ENCODE data around the gene CELF2.

The CELF2 gene

DNA sequence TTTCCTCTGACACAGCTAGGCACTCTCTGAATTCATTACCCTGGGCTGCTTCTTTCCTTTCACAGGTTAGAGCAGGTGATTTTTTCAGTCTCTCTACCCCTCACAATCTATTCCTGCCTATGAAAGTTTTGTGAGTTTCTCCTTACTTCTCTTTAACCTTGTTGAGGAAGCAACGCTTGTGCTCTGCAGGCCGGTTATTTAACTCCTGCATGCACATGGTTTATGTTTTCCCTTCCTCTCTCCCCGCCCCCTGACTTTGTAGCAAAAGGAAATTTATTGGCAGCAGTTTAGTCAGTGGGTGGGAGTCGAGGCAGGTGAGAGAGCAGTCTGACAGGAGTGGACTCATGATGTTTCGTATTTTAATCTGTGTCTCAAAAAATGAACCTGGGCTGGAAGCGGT is 91.9 kb downstream of the CELF2 start:
- TF ChIP-seq, protein P1, sequence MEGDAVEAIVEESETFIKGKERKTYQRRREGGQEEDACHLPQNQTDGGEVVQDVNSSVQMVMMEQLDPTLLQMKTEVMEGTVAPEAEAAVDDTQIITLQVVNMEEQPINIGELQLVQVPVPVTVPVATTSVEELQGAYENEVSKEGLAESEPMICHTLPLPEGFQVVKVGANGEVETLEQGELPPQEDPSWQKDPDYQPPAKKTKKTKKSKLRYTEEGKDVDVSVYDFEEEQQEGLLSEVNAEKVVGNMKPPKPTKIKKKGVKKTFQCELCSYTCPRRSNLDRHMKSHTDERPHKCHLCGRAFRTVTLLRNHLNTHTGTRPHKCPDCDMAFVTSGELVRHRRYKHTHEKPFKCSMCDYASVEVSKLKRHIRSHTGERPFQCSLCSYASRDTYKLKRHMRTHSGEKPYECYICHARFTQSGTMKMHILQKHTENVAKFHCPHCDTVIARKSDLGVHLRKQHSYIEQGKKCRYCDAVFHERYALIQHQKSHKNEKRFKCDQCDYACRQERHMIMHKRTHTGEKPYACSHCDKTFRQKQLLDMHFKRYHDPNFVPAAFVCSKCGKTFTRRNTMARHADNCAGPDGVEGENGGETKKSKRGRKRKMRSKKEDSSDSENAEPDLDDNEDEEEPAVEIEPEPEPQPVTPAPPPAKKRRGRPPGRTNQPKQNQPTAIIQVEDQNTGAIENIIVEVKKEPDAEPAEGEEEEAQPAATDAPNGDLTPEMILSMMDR (IDR thresholded peaks at IDR 0.05; ENCODE audit: low read depth, low read length) = no peak
- TF ChIP-seq MYC (IDR thresholded peaks at IDR 0.05; ENCODE audit: low read depth, low read length) (no peak), POLR2A (IDR thresholded peaks at IDR 0.05; ENCODE audit: extremely low read depth, insufficient read length) (no peak)
- TF ChIP-seq, protein P2, sequence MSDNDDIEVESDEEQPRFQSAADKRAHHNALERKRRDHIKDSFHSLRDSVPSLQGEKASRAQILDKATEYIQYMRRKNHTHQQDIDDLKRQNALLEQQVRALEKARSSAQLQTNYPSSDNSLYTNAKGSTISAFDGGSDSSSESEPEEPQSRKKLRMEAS (IDR thresholded peaks at IDR 0.05; ENCODE audit: low read depth, low read length) = no peak
- no peak for DNase-seq (ENCODE audit: low read depth)
- no peak overlapping the region for H3K4me3 ChIP-seq (ENCODE audit: low read depth, low read length)

DNA sequence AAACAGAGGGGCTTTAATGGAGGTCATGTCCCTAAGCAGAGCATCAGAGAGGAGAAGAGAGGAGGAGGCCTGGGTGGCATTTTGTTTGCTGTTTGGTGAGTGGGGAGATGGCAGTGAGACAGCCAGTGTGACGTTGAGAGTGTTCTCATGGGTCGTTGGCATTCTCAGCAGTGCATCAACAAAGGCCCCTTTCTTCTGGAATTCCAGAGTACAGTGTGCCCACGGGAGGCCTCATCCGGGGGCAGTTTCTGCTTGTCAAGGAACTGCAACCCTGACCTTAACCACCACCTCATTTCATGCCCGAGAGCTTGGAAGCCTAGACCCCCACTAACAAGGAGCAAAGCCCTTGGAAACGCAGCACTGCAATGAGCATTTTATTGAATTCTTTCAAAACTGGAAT is 92.9 kb downstream of the CELF2 start:
- no peak for TF ChIP-seq MYC (IDR thresholded peaks at IDR 0.05; ENCODE audit: low read depth, low read length)
- TF ChIP-seq, protein P1 (IDR thresholded peaks at IDR 0.05; ENCODE audit: low read depth, low read length) = no peak
- TF ChIP-seq, protein P2 (IDR thresholded peaks at IDR 0.05; ENCODE audit: low read depth, low read length) = no peak
- no peak for TF ChIP-seq POLR2A (IDR thresholded peaks at IDR 0.05; ENCODE audit: extremely low read depth, insufficient read length)
- no peak overlapping the region for H3K4me3 ChIP-seq (ENCODE audit: low read depth, low read length)
- DNase-seq (ENCODE audit: low read depth) = no peak

DNA sequence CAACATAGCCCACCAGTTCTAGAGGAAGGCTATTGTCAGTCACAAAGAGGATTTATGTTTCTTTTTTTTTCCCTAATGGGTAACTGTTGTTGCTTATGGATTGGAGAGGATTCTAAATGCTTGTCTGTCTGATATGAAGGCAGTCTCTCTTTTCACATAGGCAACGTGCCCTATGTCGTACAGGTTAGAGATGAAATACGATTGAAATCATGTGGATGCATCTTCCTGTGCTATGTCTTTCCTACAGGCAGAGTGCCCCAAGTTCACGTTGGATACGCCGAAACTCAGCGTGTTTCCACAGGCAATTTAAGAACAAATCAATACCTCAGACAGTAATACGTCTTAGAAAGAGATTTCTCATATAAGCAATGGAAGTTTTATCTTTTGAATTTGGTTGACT is 93.8 kb downstream of the CELF2 start:
- no peak for DNase-seq (ENCODE audit: low read depth)
- TF ChIP-seq, protein P2 (IDR thresholded peaks at IDR 0.05; ENCODE audit: low read depth, low read length) = no peak
- TF ChIP-seq MYC (IDR thresholded peaks at IDR 0.05; ENCODE audit: low read depth, low read length) (no peak), POLR2A (IDR thresholded peaks at IDR 0.05; ENCODE audit: extremely low read depth, insufficient read length) (no peak)
- TF ChIP-seq, protein P1 (IDR thresholded peaks at IDR 0.05; ENCODE audit: low read depth, low read length) = no peak
- no peak overlapping the region for H3K4me3 ChIP-seq (ENCODE audit: low read depth, low read length)

DNA sequence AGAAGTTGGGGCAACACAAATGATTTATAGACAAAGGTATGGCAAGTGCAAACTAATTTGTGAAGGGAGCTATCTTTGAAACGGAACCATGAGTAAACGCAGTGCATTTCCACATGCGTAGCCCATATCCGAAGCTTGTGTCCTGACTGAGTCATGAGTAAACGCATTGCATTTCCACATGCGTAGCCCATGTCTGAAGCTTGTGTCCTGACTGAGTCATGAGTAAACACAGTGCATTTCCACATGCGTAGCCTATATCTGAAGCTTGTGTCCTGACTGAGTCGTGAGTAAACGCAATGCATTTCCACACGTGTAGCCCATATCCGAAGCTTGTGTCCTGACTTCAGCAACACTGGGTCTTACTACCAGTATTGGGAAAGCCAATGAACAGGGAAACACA is 95.0 kb downstream of the CELF2 start:
- no peak for DNase-seq (ENCODE audit: low read depth)
- H3K4me3 ChIP-seq (ENCODE audit: low read depth, low read length) = no peak overlapping the region
- TF ChIP-seq POLR2A (IDR thresholded peaks at IDR 0.05; ENCODE audit: extremely low read depth, insufficient read length) (no peak), MYC (IDR thresholded peaks at IDR 0.05; ENCODE audit: low read depth, low read length) (no peak)
- TF ChIP-seq, protein P1 (IDR thresholded peaks at IDR 0.05; ENCODE audit: low read depth, low read length) = no peak
- TF ChIP-seq, protein P2 (IDR thresholded peaks at IDR 0.05; ENCODE audit: low read depth, low read length) = no peak

DNA sequence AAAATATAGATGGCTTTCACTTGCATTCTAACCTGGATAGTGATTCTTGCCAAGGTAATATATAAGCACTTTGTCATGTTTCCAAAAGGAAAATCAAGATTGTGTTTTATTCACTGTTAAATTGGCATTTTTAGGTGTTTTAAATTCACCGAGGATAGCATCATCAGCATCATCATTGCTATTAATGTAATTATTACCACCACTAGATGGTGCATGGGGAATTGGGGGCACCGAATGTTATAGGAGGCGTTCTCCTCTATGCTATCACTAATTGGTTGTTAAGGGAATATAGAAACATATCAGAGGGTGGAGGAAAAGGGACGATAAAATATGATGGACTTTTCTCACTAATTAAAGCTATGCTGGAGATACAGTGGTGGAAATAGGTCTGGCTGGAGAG is 95.5 kb downstream of the CELF2 start:
- peak; percentile 25 for DNase-seq (ENCODE audit: low read depth)
- no peak overlapping the region for H3K4me3 ChIP-seq (ENCODE audit: low read depth, low read length)
- TF ChIP-seq POLR2A (IDR thresholded peaks at IDR 0.05; ENCODE audit: extremely low read depth, insufficient read length) = no peak
- TF ChIP-seq, protein P1 (IDR thresholded peaks at IDR 0.05; ENCODE audit: low read depth, low read length) = peak; percentile 10

DNA sequence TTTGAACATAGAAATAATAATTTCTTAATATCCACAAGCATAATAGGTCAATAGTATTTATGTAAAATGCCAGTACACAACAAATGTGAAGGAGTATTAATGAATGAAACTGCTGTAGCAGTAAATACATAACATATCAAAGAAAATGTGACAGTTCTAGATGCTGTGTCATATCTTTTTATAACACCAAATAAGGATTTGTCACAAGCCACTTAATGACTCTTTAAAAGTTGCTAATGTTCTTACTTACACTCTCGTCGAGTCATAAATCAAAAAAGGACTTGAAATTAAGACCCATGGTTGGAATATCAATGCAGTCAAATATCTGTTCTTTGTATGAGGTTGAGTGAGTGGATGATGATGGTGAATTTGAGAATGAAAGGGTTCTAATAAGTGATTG is 96.6 kb downstream of the CELF2 start:
- no peak overlapping the region for H3K4me3 ChIP-seq (ENCODE audit: low read depth, low read length)
- DNase-seq (ENCODE audit: low read depth) = no peak
- no peak for TF ChIP-seq POLR2A (IDR thresholded peaks at IDR 0.05; ENCODE audit: extremely low read depth, insufficient read length)
- TF ChIP-seq, protein P1 (IDR thresholded peaks at IDR 0.05; ENCODE audit: low read depth, low read length) = no peak
- TF ChIP-seq, protein P2 (IDR thresholded peaks at IDR 0.05; ENCODE audit: low read depth, low read length) = no peak
- TF ChIP-seq MYC (IDR thresholded peaks at IDR 0.05; ENCODE audit: low read depth, low read length) = no peak

All from NB4 (cell line).